SK-N-SH treated with all-trans-retinoic acid at 6 μM for 48 hours (cell line): ENCODE data around the gene SFXN1.

Experiments used
- ATAC-seq: fragments of 200-7000 bp; cut with Tn5 transposase; 3 replicates; pipeline ENCODE4 v1.9.1; 2020; ENCODE audit warnings: mild to moderate bottlenecking, moderate library complexity
- ARNTL ChIP-seq: fragments of 450-650 bp; formaldehyde crosslinking; IDR thresholded peaks from 2 replicates; pipeline ENCODE4 v1.5.0; 2020; ENCODE audit warnings: low read depth, mild to moderate bottlenecking, moderate library complexity, borderline replicate concordance
- BACH2 ChIP-seq: fragments of 250-450 bp; sonication (Bioruptor Pico); IDR thresholded peaks from 2 replicates; pipeline ENCODE4 v1.9.0; 2021; ENCODE audit warnings: mild to moderate bottlenecking, borderline replicate concordance
- CSDC2 ChIP-seq: fragments of 250-450 bp; sonication (Bioruptor Pico); IDR thresholded peaks from 2 replicates; pipeline ENCODE4 v1.5.0; 2020; ENCODE audit warnings: mild to moderate bottlenecking, moderate library complexity
- ESRRG ChIP-seq: fragments of 250-450 bp; sonication (Bioruptor Pico); IDR thresholded peaks from 2 replicates; pipeline ENCODE4 v1.6.1; 2021; ENCODE audit warnings: mild to moderate bottlenecking
- GLIS3 ChIP-seq: fragments of 250-450 bp; sonication (Bioruptor Pico); IDR thresholded peaks from 2 replicates; pipeline ENCODE4 v1.5.0; 2020; ENCODE audit warnings: mild to moderate bottlenecking, moderate library complexity
- ISL1 ChIP-seq: fragments of 250-450 bp; sonication (Bioruptor Pico); IDR thresholded peaks from 2 replicates; pipeline ENCODE4 v2.1.2; 2022; ENCODE audit warnings: mild to moderate bottlenecking, moderate library complexity
- OSR1 ChIP-seq: fragments of 250-450 bp; sonication (Bioruptor Pico); IDR thresholded peaks from 2 replicates; pipeline ENCODE4 v1.8.0; 2022; ENCODE audit warnings: moderate library complexity, mild to moderate bottlenecking, inconsistent platforms
- PATZ1 ChIP-seq: fragments of 250-450 bp; sonication (Bioruptor Pico); IDR thresholded peaks from 2 replicates; pipeline ENCODE4 v1.8.0; 2020; ENCODE audit warnings: mild to moderate bottlenecking, moderate library complexity, borderline replicate concordance
- POU6F1 ChIP-seq: fragments of 250-450 bp; sonication (Bioruptor Pico); IDR thresholded peaks from 2 replicates; pipeline ENCODE4 v1.8.0; 2021; ENCODE audit warnings: low read depth, mild to moderate bottlenecking, moderate library complexity, borderline replicate concordance
- PPARA ChIP-seq: fragments of 250-450 bp; sonication (Bioruptor Pico); IDR thresholded peaks from 2 replicates; pipeline ENCODE4 v1.5.0; 2020; ENCODE audit warnings: mild to moderate bottlenecking, borderline replicate concordance
- RARB ChIP-seq: fragments of 250-450 bp; sonication (Bioruptor Pico); IDR thresholded peaks from 2 replicates; pipeline ENCODE4 v1.8.0; 2021; ENCODE audit warnings: mild to moderate bottlenecking, moderate library complexity
- SNAI2 ChIP-seq: fragments of 250-450 bp; sonication (Bioruptor Pico); IDR thresholded peaks from 2 replicates; pipeline ENCODE4 v1.5.0; 2020; ENCODE audit warnings: mild to moderate bottlenecking, moderate library complexity
- TOX ChIP-seq: fragments of 250-450 bp; sonication (Bioruptor Pico); IDR thresholded peaks from 2 replicates; pipeline ENCODE4 v1.8.0; 2021; ENCODE audit warnings: mild to moderate bottlenecking, moderate library complexity, borderline replicate concordance
- ZC3H10 ChIP-seq: fragments of 250-450 bp; sonication (Bioruptor Pico); IDR thresholded peaks from 2 replicates; pipeline ENCODE4 v1.5.1; 2021; ENCODE audit warnings: mild to moderate bottlenecking, moderate library complexity
- ZFP3 ChIP-seq: fragments of 250-450 bp; sonication (Bioruptor Pico); IDR thresholded peaks from 2 replicates; pipeline ENCODE4 v1.5.0; 2020; ENCODE audit warnings: mild to moderate bottlenecking, moderate library complexity
- ZNF565 ChIP-seq: fragments of 450-650 bp; formaldehyde crosslinking; conservative IDR thresholded peaks from 2 replicates; pipeline ENCODE4 v1.5.0; 2020; ENCODE audit warnings: low read depth, mild to moderate bottlenecking, moderate library complexity
- ZNF70 ChIP-seq: fragments of 450-650 bp; formaldehyde crosslinking; IDR thresholded peaks from 2 replicates; pipeline ENCODE4 v1.5.0; 2020; ENCODE audit warnings: mild to moderate bottlenecking, moderate library complexity
- ZNF8 ChIP-seq: fragments of 450-650 bp; formaldehyde crosslinking; IDR thresholded peaks from 2 replicates; pipeline ENCODE4 v1.5.0; 2020; ENCODE audit warnings: mild to moderate bottlenecking, moderate library complexity
- TF ChIP-seq, protein P1 (sequence below): fragments of 250-450 bp; sonication (Bioruptor Pico); IDR thresholded peaks from 2 replicates; pipeline ENCODE4 v1.5.0; 2020; ENCODE audit warnings: mild to moderate bottlenecking, moderate library complexity

The SFXN1 gene

DNA sequence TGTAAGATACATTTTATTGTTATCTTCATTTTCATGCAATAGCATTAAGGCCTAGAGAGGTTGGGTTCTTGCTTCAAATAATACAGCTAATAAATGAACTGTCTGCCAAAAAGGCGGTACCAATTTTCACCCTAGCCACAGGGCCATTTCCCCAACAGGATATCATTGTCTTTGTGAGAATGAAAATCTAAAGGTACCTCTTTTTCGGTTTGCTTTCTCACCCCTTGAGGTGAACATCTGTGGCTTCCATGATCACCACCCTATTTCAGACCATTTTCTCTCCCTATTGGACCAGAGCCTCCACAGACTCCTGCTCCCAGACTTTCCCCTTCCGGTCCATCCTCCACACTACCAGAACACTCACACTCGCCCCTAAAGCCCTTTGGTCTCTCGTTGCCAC lies 60.2 kb downstream of the SFXN1 start:
- TF ChIP-seq ZNF565 (CRISPR knock-in tag), result no peak
- no peak for TF ChIP-seq RARB (CRISPR knock-in tag)
- no peak for TF ChIP-seq PPARA (CRISPR knock-in tag)
- TF ChIP-seq ZNF70, result no peak
- TF ChIP-seq BACH2 (CRISPR knock-in tag), result no peak
- TF ChIP-seq ZC3H10 (CRISPR knock-in tag), result no peak
- TF ChIP-seq CSDC2 (CRISPR knock-in tag), result no peak
- no peak for TF ChIP-seq ZNF8 (CRISPR knock-in tag)
- TF ChIP-seq POU6F1, result no peak
- TF ChIP-seq ISL1 (CRISPR knock-in tag), result no peak
- no peak for TF ChIP-seq PATZ1 (CRISPR knock-in tag)
- TF ChIP-seq ZFP3, result no peak
- no peak for TF ChIP-seq OSR1
- ATAC-seq, result no peak

DNA sequence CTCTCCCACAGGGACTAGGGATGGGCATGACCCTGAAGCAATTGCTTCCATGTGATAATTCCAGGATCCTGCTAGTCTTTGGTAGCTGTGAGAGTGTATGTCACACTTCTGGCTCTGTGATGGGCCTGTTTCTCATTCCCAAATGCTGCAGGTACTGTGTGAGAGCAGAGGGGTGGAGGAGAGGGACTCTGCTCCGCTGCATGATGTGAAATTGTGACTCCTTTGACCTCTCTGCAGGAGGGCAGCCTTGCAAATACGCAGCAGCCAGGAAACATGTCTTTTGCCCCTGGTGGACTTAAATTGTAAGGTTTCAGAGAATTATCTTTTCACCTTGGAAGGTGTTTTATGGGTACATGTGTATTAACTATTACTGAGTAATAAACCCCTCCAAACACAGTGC lies 61.6 kb downstream of the SFXN1 start:
- ATAC-seq, result no peak

More for the DNA sequence above, 61.6 kb downstream of the SFXN1 start:
- no peak for TF ChIP-seq ARNTL (CRISPR knock-in tag)
- TF ChIP-seq TOX (CRISPR knock-in tag), result no peak
- no peak for TF ChIP-seq BACH2 (CRISPR knock-in tag)
- no peak for TF ChIP-seq OSR1
- no peak for TF ChIP-seq PATZ1 (CRISPR knock-in tag)
- no peak for TF ChIP-seq GLIS3 (CRISPR knock-in tag)
- no peak for TF ChIP-seq SNAI2 (CRISPR knock-in tag)
- no peak for TF ChIP-seq ESRRG (CRISPR knock-in tag)
- TF ChIP-seq POU6F1, result no peak
- no peak for TF ChIP-seq ISL1 (CRISPR knock-in tag)
- TF ChIP-seq CSDC2 (CRISPR knock-in tag), result no peak
- no peak for TF ChIP-seq ZFP3
- TF ChIP-seq, protein P1, sequence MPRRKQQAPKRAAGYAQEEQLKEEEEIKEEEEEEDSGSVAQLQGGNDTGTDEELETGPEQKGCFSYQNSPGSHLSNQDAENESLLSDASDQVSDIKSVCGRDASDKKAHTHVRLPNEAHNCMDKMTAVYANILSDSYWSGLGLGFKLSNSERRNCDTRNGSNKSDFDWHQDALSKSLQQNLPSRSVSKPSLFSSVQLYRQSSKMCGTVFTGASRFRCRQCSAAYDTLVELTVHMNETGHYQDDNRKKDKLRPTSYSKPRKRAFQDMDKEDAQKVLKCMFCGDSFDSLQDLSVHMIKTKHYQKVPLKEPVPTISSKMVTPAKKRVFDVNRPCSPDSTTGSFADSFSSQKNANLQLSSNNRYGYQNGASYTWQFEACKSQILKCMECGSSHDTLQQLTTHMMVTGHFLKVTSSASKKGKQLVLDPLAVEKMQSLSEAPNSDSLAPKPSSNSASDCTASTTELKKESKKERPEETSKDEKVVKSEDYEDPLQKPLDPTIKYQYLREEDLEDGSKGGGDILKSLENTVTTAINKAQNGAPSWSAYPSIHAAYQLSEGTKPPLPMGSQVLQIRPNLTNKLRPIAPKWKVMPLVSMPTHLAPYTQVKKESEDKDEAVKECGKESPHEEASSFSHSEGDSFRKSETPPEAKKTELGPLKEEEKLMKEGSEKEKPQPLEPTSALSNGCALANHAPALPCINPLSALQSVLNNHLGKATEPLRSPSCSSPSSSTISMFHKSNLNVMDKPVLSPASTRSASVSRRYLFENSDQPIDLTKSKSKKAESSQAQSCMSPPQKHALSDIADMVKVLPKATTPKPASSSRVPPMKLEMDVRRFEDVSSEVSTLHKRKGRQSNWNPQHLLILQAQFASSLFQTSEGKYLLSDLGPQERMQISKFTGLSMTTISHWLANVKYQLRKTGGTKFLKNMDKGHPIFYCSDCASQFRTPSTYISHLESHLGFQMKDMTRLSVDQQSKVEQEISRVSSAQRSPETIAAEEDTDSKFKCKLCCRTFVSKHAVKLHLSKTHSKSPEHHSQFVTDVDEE (CRISPR knock-in tag), result no peak
- no peak for TF ChIP-seq ZNF565 (CRISPR knock-in tag)
